ENCODE results near the gene ST3GAL4. TPM values are rescaled to one million over a fixed set of nuclear protein-coding genes. Genes with fewer than 3 reads are reported as not detected.

Gene ST3GAL4
- total and polyA plus RNA-seq, 2 of the 8 experiments (the other 6 are each of a cell fraction or from before 2014, with no cell fraction given) = 15.6 to 20.0 TPM

DNA sequence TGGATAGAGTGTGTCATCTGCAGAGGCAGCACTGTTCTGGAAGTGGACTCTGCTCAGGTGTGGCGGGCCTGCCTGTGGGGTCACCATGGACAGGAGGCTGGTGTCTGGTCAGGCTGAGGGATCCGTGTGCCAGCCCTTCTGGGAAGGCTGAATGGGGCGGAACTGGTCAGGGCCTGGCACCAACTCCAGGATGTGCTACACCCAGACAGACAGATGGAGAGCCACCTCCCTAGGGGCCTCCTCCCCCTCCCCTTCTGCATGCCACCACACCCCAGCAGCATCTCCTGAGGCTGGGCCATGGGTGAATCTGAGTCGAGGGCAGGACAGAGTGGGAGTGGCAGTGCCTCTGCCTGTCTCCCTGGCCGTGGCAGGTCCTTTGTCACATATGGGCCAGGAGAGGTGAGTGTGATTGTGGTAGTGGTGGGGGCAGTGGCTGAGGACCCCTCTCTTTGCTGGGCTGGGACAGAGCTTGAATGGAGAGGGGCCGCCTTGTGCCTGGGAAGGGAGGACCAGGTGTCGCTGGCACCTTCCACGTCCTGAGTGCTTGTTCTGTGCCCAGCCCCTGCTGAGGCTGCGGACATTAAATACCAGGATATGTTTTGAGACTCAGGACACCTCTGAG is 29.1 kb downstream of the ST3GAL4 start:
- no peaks in the 10 kb centered on the region for H3K79me2 ChIP-seq (ENCODE audit: control insufficient read depth in 1 of 2, insufficient read depth in 2 of 2, low read length in 2 of 2)
- no peak for FAIRE-seq
- H3K14ac ChIP-seq (ENCODE audit: insufficient read length) = no peak overlapping the region

More for the DNA sequence above, 29.1 kb downstream of the ST3GAL4 start:
- no peak overlapping the region for H3K9ac ChIP-seq (replicated peaks in 1 of 4; ENCODE audit: extremely low read depth in 1 of 4, low read depth in 3 of 4, low read length in 3 of 4)
- H3K23ac ChIP-seq (ENCODE audit: insufficient read length) = no peak overlapping the region
- H3K23me2 ChIP-seq (ENCODE audit: low read depth, low read length) = no peaks in the 10 kb centered on the region
- no peak overlapping the region for H3K4me3 ChIP-seq (ENCODE audit: extremely low read depth in 1 of 4, insufficient read depth in 2 of 4, low read depth in 3 of 4, low read length in 4 of 4)
- no peak overlapping the region for H4K91ac ChIP-seq (replicated peaks; ENCODE audit: insufficient read length, low read length)
- 93% methylated on average over 7 of the region's 9 CpGs; no CpG with 5 or more reads in 1 of the 2 experiments for WGBS, 2 experiments (ENCODE audit: extremely low coverage in 1 of 2, insufficient coverage in 1 of 2, insufficient read length in 1 of 2, insufficient replicate concordance in 2 of 2, low coverage in 1 of 2, low lambda C conversion rate in 2 of 2, missing lambda C conversion rate in 1 of 2)
- H2AK5ac ChIP-seq (ENCODE audit: low read depth, low read length) = no peak overlapping the region
- peaks cover 0 to 6% of the 10 kb centered on the region in 2 experiments for H4K20me1 ChIP-seq (replicated peaks in 1 of 2; ENCODE audit: control insufficient read depth in 1 of 2, insufficient read depth in 2 of 2, low read length in 2 of 2)
- H3K27ac ChIP-seq (ENCODE audit: low read depth, low read length) = no peak overlapping the region
- ChIA-PET CTCF (ENCODE audit: partially characterized antibody) (interaction anchor here (1.2 kb wide), 1 partner anchor 29 kb away, joined by 3 read pairs; the partner anchor contains the start of gene ST3GAL4), POLR2A (ENCODE audit: partially characterized antibody) (interaction anchor here (1.5 kb wide), 1 partner anchor 29 kb away, joined by 5 read pairs; the partner anchor contains the start of gene ST3GAL4)
- no peak for DNase-seq (ENCODE audit: low read depth in 1 of 2, low spot score in 2 of 2)
- no peak overlapping the region for H2AFZ ChIP-seq (ENCODE audit: low read length)
- H2BK15ac ChIP-seq (ENCODE audit: low read length) = no peak overlapping the region
- H3K4me2 ChIP-seq (ENCODE audit: insufficient read depth in 1 of 2, low read depth in 2 of 2, low read length in 2 of 2) = no peak overlapping the region
- TF ChIP-seq, protein P1, sequence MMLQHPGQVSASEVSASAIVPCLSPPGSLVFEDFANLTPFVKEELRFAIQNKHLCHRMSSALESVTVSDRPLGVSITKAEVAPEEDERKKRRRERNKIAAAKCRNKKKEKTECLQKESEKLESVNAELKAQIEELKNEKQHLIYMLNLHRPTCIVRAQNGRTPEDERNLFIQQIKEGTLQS (IDR thresholded peaks at IDR 0.05; ENCODE audit: insufficient read depth, low read depth, low read length) = no peak
- H2BK120ac ChIP-seq (replicated peaks; ENCODE audit: low read depth, low read length) = no peak overlapping the region
- no peaks in the 10 kb centered on the region for H3K9me3 ChIP-seq (ENCODE audit: insufficient read depth in 2 of 2, low read depth in 1 of 2, low read length in 1 of 2)
- no peaks in the 10 kb centered on the region for H3K36me3 ChIP-seq (ENCODE audit: control insufficient read depth in 2 of 4, insufficient read depth in 4 of 4, low read length in 3 of 4)
- H3K79me1 ChIP-seq (ENCODE audit: low read depth, low read length) = 0 out of 2 replicates have a peak, but pooled peaks cover 2% of the 10 kb centered on the region
- H2BK20ac ChIP-seq (ENCODE audit: low read length) = no peak overlapping the region
- peaks cover 0 to 8% (median 3%) of the 10 kb centered on the region in 4 experiments; a peak in 5 of 7 replicates for H3K4me1 ChIP-seq (replicated peaks in 1 of 4; ENCODE audit: control insufficient read depth in 3 of 4, insufficient read depth in 4 of 4, low read length in 3 of 4)
- no peak overlapping the region for H4K8ac ChIP-seq (ENCODE audit: extremely low read depth, insufficient read depth, low read length)
- no peak overlapping the region for H3K56ac ChIP-seq (replicated peaks; ENCODE audit: insufficient read length, low read depth, low read length)
- no peak overlapping the region for H3K4ac ChIP-seq (replicated peaks; ENCODE audit: insufficient read length, low read depth, low read length)
- H3K18ac ChIP-seq (ENCODE audit: extremely low read depth, low read length) = no peak overlapping the region
- H4K5ac ChIP-seq (ENCODE audit: insufficient read length, low read depth, low read length) = no peak overlapping the region
- H3K27me3 ChIP-seq (replicated peaks in 1 of 4; ENCODE audit: control insufficient read depth in 3 of 4, extremely low read depth in 1 of 4, insufficient read depth in 3 of 4, low read length in 3 of 4) = no peaks in the 10 kb centered on the region
- H2BK5ac ChIP-seq (ENCODE audit: low read depth, low read length) = no peak overlapping the region
- H2BK12ac ChIP-seq (ENCODE audit: low read depth, low read length) = no peak overlapping the region; the same call in 1 of the 2 replicates
